HuH-7 (cell line): ENCODE results near the gene IL5RA.

Source experiments
- DNase-seq: peaks from one replicate; pipeline ENCODE4 v3.0.0; 2011; ENCODE audit warnings: low spot score

The IL5RA gene

GRCh38 chr3:3066378-3066777 is 43.8 kb downstream of the IL5RA start:
- no peak for DNase-seq

GRCh38 chr3:3065876-3066275 is 44.3 kb downstream of the IL5RA start:
- no peak for DNase-seq

DNA sequence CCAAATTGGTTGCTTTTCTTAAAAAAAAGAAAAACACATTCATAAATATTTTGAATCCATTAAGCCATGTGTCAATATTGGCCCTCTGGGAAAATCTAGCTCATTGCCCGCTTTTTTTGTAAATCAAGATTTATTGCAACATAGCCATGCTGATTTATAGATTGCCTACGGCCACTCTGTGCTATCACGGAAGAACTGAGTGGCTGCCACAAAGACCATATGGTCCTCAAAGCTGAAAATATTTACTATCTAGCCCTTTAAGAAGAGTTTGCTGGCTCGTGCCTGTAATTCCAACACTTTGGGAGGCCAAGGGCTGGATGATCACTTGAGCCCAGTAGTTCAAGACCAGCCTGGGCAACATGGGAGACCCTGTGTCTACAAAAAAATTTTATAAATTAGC is 45.9 kb downstream of the IL5RA start:
- no peak for DNase-seq

- no peak for DNase-seq
These were observed 50.5 kb downstream of the IL5RA start for GRCh38 chr3:3059645-3060044.

DNA sequence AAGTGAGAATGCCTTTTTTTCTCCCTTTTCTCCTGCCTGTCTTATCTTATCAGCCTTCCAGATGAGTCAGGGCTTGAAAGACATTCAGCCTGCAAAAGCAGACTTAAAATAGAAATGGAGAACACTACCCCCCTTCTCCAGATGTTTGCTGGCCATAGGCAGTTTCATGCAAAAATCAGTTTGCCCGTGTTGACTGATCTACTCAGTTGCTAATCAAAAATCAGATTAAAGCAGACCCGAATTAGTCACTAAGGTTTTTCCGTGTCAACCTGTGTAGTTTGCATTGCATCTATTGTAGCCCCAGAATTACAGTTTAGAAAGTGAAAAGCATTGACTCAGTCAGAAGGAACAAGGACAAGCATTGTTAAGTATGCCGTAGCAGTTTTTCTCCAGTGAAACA is 56.2 kb downstream of the IL5RA start:
- DNase-seq = no peak

GRCh38 chr3:3038201-3038991 is 71.8 kb downstream of the IL5RA start:
- no peak for DNase-seq

GRCh38 chr3:3037156-3037555 is 73.0 kb downstream of the IL5RA start:
- DNase-seq = no peak

DNA sequence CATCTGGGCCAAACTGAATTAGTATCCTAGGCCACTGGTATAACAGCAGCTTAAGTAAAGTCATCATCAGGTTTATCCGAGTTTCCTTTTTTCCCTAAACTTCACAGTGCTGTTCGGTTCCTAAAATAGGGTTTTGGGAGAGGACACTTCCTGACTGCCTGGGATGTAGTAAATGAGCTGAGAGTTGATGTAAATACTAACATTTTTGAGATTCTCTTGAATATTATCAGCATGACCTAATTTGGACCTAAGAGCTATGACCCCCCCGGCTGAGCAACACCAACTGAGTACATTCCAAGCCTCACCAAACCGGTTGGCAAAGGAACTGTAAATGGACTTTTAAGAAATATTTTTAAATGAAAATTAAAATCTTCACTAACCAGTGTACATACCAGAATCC is 78.8 kb downstream of the IL5RA start:
- no peak for DNase-seq

DNA sequence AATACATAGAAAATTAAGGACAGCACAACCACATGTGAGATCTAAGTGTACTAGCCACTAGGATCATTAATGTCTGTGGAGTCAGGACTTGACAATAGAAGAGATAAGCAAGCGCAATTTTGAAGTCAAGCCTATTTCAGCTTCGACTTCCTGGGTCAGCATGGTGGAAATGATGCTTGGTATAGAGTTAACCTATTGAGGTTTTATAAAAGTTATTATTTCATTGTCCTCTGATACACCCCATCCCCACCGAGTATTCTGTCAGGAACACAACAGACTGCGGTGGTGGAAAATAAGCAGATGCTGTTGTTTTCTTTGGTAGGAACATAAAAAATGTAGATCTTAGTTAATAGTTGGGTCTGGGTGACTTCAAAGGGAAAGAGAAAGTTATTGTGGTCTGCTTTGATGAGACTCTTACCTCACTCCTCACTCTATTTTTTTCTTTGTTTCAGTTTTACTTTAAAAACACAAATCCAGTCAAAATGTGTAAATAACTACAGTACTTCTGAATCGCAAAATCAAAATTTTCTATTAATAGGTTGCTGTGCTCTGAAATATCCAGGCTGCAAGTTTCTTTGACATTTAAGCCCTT is 82.1 kb downstream of the IL5RA start:
- DNase-seq = no peak

- DNase-seq = no peak
These were observed 86.9 kb downstream of the IL5RA start for GRCh38 chr3:3023111-3023745.

GRCh38 chr3:3020209-3020608 is 90.0 kb downstream of the IL5RA start:
- DNase-seq = no peak
